ENCODE measurements around the gene SERPINA7.

- no peak for TF ChIP-seq CTCF (IDR thresholded peaks at IDR 0.05; ENCODE audit: insufficient read depth, low read depth, low read length)
- no peak for TF ChIP-seq EZH2 (IDR thresholded peaks at IDR 0.05; ENCODE audit: insufficient read depth, low read length)
Measured at GRCh38 chrX:106050054-106050453, 11.5 kb upstream of the SERPINA7 start.
